Right cardiac atrium (tissue), 5 donors: Measurements from ENCODE around the gene FMO4. TPM values are rescaled to one million over a fixed set of nuclear protein-coding genes. Genes with fewer than 3 reads are reported as not detected.
"Not testable (repeated sequence)": the region's sequence is repeated elsewhere in the genome, so short reads cannot be mapped to it uniquely, and the experiment has no call there.

ENCODE experiments used
- ATAC-seq, 2 donors: fragments of 200-7000 bp; cut with Tn5 transposase; one replicate each; pipeline versions ENCODE4 v1.8.0 to v1.9.1; 2020; ENCODE audit warnings: moderate library complexity in 2 of 2, mild to moderate bottlenecking in 1 of 2
- DNase-seq, 3 donors: peaks; one replicate each; pipeline ENCODE4 v3.0.0-alpha.2; 2020
- H3K27ac ChIP-seq: one replicate; pipeline ENCODE4 v1.5.1; 2013; ENCODE audit warnings: mild to moderate bottlenecking, low read length, control low read depth, moderate library complexity
- H3K27me3 ChIP-seq: one replicate; pipeline ENCODE4 v1.6.1; 2013; ENCODE audit not compliant: control insufficient read depth, insufficient read depth
- H3K4me1 ChIP-seq: one replicate; pipeline ENCODE4 v1.6.1; 2013; ENCODE audit warnings: low read length; ENCODE audit not compliant: control insufficient read depth, insufficient read depth
- H3K4me3 ChIP-seq: one replicate; pipeline ENCODE4 v1.5.1; 2013; ENCODE audit warnings: low read length, control low read depth
- H3K9me3 ChIP-seq: one replicate; pipeline ENCODE4 v1.6.1; 2013; ENCODE audit warnings: low read length; ENCODE audit not compliant: control insufficient read depth
- WGBS: extraction: QIAGEN DNeasy Blood & Tissue Kit; methylation state at CpG from one replicate; pipeline ENCODE4 v1.1.7; 2013; 5-methylcytosine and 5-hydroxymethylcytosine counted together
- intact Hi-C, 4 donors: fragments of 100-400 bp; cut with DNase I; formaldehyde crosslinking; loops; one replicate each; pipeline versions ENCODE4 v1.11.0 to v1.14.0; 2022 to 2023
- polyA plus RNA-seq: library from polyadenylated mRNA; stranded (reverse); fragments of 200-250 nt; gene quantifications from one replicate; pipeline ENCODE4 v1.2.3, GENCODE V29; 2013
- total RNA-seq, 4 donors: library from RNA; stranded (reverse); fragmentation: NEBNext Ultra II Directional; extraction: Animal tissue kit (Norgen Biotek cat#: 25700); gene quantifications; one replicate each; pipeline ENCODE4 v1.2.1, GENCODE V29; 2021
- donor health status: healthy with polysubstance abuse.
- donor health status: DM: no; HTN: yes; CAD: no.
- donor health status: DM: no; HTN: no; CAD: no.
- donor health status: DM: no; HTN: yes; CAD: no; lungs with severe emphysema.
- donor health status: DM: yes; HTN: yes; CAD: no.

The FMO4 gene
- total and polyA plus RNA-seq, 5 donors: 2.8 to 6.3 (median 4.6) TPM

DNA sequence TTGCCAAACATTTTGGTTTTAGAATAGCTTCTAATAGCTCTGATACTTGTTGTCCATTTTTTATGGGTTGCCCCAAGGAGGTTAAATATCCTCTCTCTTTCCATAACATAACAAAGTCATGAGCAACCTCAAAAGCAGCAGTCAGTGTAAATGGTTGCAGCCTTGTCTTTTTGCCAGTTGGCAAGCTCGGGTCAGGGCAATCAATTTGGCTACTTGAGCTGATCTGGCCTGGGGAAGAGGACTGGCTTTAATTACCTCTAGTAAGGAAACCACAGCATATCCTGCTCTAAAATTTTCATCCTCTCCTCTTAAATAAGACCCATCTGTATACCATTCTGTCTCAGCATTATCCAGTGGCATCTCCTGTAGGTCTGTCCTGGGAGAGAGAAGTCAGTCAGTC lies 21.2 kb upstream of the FMO4 start:
- H3K4me3 ChIP-seq: no peak overlapping the region
- no peak for ATAC-seq
- no peaks in the 10 kb centered on the region for H3K9me3 ChIP-seq

DNA sequence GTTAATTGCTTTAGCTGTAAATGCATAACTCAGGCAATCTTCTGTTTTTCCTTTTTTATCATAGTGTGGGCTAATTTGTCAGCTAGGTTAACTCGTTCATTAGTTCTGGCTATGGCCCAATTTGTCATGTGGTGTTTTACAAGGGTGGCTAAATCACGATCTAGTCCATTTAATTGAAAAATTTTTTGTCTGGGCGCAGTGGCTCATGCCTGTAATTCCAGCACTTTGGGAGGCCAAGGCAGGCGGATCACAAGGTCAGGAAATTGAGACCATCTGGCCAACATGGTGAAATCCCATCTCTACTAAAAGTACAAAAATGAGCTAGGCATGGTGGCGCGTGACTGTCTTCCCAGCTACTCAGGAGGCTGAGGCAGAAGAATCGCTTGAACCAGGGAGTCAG lies 18.6 kb upstream of the FMO4 start:
- H3K4me1 ChIP-seq, H3K27me3 ChIP-seq, ATAC-seq, intact Hi-C loops, H3K27ac ChIP-seq, H3K4me3 ChIP-seq, DNase-seq, H3K9me3 ChIP-seq: not testable (repeated sequence)
- 83% methylated on average over 7 of the region's 7 CpGs for WGBS

More for the DNA sequence above, 21.2 kb upstream of the FMO4 start:
- no peak overlapping the region for H3K27ac ChIP-seq
- H3K27me3 ChIP-seq: no peaks in the 10 kb centered on the region
- intact Hi-C loops: no loop called here
- H3K4me1 ChIP-seq: no peaks in the 10 kb centered on the region
- WGBS: 64% methylated on average over 1 of the region's 1 CpG
- no peak for DNase-seq

DNA sequence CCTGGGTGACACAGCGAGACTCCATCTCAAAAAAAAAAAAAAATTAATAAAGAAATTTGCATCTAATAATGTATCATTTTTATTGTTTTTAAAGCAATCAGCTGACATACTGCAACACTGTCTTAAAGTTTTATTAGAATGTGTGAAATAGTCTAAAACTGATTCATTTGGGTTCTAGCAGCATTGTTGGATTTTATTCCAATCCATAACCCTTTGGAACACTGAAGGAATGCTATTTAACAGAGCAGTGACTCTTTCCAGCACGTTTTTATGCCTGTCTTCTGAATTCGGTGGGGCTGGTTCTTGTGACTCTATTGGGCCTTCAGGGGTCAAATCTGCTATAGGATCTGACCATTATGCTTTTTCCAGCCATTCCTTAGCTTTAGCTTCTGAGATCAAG lies 18.2 kb upstream of the FMO4 start:
- ATAC-seq (no peak), DNase-seq (no peak)
- intact Hi-C loops: no loop called here
- WGBS: 86% methylated on average over 3 of the region's 3 CpGs
- H3K9me3 ChIP-seq: peaks cover 3% of the 10 kb centered on the region
- no peak overlapping the region for H3K27ac ChIP-seq
- H3K4me1 ChIP-seq: no peaks in the 10 kb centered on the region
- no peak overlapping the region for H3K4me3 ChIP-seq
- no peaks in the 10 kb centered on the region for H3K27me3 ChIP-seq

DNA sequence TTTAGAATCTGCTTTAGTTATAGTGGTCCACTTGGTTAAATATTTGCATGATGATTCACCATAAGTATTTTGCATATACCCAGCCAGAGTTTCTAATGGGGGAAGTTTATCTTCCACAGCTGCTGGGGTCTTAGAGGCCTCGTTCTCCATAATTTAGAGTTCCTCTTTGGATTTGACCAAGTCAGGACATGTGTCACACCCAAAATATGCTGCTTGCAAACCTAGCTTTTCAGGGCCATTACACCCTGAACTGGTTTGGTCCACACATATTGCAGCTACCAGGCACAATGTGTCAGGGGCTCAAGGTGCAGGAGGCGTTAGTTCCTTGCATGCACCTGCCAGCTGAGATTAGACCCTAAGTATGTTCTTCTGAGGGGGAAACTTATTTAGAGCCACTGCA lies 17.1 kb upstream of the FMO4 start:
- no peaks in the 10 kb centered on the region for H3K27me3 ChIP-seq
- peaks cover 3% of the 10 kb centered on the region for H3K9me3 ChIP-seq
- no peak overlapping the region for H3K27ac ChIP-seq
- H3K4me3 ChIP-seq: no peak overlapping the region
- ATAC-seq (no peak), DNase-seq (no peak)
- intact Hi-C loops: no loop called here
- no peaks in the 10 kb centered on the region for H3K4me1 ChIP-seq
- WGBS: 79% methylated on average over 2 of the region's 2 CpGs

DNA sequence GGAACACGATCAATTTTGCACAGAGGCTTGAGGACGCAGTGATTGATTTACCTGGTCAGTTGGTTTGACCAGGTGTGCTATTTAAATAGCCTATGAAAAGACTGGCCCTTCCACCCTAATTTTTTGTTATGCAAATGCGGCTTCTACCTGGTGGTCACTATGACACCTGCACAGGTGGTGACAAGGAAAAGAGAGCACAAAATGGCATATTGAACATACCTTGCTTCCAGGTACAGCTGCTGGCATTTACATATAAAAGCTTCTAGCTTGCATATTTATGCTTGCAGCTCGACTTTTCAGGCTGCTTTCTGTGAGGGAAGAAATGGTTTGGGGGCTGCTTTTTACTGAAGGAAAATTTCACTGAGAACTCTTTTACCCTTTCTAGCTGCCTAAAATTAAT lies 15.3 kb upstream of the FMO4 start:
- H3K4me3 ChIP-seq: no peak overlapping the region
- intact Hi-C loops: no loop called here
- no peak for DNase-seq
- no peak overlapping the region for H3K27ac ChIP-seq
- H3K4me1 ChIP-seq: no peaks in the 10 kb centered on the region
- peaks cover 3% of the 10 kb centered on the region for H3K9me3 ChIP-seq
- WGBS: 76% methylated on average over 4 of the region's 4 CpGs
- ATAC-seq: no peak
- no peaks in the 10 kb centered on the region for H3K27me3 ChIP-seq

DNA sequence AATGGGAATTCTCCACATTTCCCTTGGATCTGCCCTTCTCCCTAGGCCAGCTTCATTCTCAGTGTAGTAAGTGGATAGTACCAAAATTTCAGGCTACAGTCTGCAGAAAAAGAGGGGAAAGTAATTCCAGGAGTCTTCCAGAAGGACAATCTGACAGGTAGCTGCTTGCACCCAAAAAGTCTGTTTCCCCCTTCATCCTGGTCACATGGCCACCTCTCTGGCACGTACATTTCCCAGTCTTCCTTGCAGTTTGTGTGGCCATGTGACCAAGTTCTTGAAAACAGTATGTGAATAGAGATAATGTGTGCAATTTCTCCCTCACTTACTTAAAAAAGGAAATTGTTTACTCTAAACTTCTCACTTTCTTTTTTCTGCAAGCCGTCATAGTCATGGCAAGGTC lies 14.6 kb upstream of the FMO4 start:
- intact Hi-C loops: no loop called here
- DNase-seq (no peak), ATAC-seq (no peak)
- H3K4me1 ChIP-seq: no peaks in the 10 kb centered on the region
- no peaks in the 10 kb centered on the region for H3K27me3 ChIP-seq
- WGBS: 73% methylated on average over 2 of the region's 2 CpGs
- H3K27ac ChIP-seq: no peak overlapping the region
- H3K4me3 ChIP-seq: no peak overlapping the region
- peaks cover 3% of the 10 kb centered on the region for H3K9me3 ChIP-seq

DNA sequence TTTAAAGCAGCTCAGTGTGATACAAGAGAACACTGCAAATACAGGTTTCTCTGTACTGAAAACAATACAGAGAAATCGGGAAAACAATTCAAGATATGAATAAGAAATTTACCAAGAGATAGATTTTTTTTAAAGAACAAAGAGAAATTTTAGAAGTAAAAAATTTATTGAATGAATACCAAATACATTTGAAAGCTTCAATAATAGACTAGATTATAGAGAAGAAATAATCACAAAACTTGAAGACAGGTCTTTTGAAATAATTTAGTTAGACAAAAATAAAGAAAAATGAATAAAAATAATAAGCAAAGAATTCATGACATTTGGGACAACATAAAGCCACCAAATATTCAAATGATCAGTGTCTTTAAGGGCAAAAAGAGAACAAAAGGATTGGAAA lies 13.6 kb upstream of the FMO4 start:
- intact Hi-C loops: no loop called here
- no peak for ATAC-seq

DNA sequence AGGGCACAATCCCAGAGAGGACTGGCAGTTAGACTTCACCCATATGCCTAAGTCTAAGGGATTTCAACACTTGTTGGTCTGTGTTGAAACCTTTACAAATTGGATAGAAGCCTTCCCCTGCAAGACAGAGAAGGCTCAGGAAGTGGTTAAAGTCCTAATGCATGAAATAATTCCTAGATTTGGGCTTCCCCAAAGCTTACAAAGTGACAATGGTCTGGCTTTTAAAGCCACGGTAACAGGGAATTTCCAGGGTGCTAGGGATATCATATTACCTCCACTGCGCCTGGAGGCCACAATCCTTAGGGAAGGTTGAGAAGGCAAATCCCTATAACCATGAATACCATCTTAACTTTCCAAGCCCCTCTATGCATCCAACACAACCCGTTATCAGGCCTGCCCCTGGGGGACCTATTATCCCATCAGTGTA lies 3.3 kb upstream of the FMO4 start:
- DNase-seq (no peak), ATAC-seq (no peak)
- Histone ChIP-seq H3K27ac (no peak overlapping the region), H3K4me3 (no peak overlapping the region), H3K27me3 (no peaks in the 10 kb centered on the region), H3K9me3 (no peaks in the 10 kb centered on the region), H3K4me1 (no peaks in the 10 kb centered on the region)
- intact Hi-C loops: loop anchor here in 3 of 4 donors (5.0 to 10.0 kb wide), 3 partner anchors 58 to 226 kb away; partner anchors contain the start of gene FMO1 (in 2 of the 3)
- WGBS: 55% methylated on average over 3 of the region's 3 CpGs

More for the DNA sequence above, 13.6 kb upstream of the FMO4 start:
- Histone ChIP-seq H3K4me1 (no peaks in the 10 kb centered on the region), H3K27me3 (no peaks in the 10 kb centered on the region), H3K27ac (no peak overlapping the region), H3K4me3 (no peak overlapping the region), H3K9me3 (peaks cover 3% of the 10 kb centered on the region)
- 92% methylated on average over 1 of the region's 1 CpG for WGBS
- DNase-seq: no peak

DNA sequence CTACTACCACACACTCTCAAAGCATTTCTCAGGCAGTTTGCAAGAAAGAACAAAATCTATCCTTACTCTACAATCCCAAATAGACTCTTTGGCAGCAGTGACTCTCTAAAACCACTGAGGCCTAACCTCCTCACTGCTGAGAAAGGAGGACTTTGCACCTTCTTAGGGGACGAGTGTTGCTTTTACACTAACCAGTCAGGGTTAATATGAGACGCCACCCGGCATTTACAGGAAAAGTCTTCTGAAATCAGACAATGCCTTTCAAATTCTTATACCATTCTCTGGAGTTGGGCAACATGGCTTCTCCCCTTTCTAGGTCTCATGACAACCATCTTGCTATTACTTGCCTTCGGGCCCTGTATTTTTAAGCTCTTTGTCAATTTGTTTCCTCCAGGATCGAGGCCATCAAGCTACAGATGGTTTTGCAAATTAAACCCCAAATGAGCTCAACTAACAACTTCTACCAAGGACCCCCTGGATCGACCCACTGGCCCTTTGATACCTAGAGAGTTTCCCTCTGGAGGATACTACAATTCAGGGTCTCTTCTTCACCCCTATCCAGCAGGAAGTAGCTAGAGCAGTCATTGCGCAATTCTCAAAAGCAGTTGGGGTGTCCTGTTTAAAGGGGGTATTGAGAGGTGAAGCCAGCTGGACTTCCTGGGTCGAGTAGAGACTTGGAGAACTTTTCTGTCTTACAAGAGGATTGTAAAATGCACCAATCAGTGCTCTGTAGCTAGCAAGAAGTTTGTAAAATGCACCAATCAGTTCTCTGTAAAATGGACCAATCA lies 2.0 kb upstream of the FMO4 start:
- 85% methylated on average over 8 of the region's 8 CpGs for WGBS
- DNase-seq: no peak
- Histone ChIP-seq H3K4me1 (no peaks in the 10 kb centered on the region), H3K9me3 (no peaks in the 10 kb centered on the region), H3K4me3 (no peak overlapping the region), H3K27ac (no peak overlapping the region), H3K27me3 (no peaks in the 10 kb centered on the region)
- no peak for ATAC-seq
- intact Hi-C loops: loop anchor here in 3 of 4 donors (5.0 to 10.0 kb wide), 3 partner anchors 60 to 227 kb away; partner anchors contain the start of gene FMO1 (in 2 of the 3)

DNA sequence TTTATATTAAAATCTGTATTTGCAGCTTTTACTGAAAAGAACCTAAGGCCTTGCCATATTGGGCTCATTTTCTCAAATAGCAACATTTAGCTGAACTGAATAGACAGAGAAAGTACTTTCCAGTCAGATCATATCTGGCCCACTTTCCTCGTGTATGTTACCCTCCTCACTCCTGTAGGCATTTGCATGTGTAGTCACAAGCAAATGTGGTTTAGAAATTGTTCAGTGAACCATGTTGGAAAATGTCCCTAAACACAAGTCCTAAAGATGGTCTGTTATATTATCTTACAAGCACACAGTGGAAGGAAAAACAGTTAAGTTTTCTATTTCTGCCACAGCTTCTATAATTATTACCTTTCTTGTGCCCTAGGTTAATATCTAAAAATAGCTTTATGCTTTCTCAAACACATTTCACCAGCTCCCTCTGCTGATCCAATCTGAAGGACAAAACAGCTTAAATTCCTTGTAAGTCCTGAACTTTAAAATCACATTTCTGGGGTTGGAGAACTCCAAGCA lies 606 bp upstream of the FMO4 start:
- H3K4me1 ChIP-seq: no peaks in the 10 kb centered on the region
- 3% methylated on average over 1 of the region's 1 CpG for WGBS
- intact Hi-C loops: loop anchor here in 3 of 4 donors (5.0 to 10.0 kb wide), 3 partner anchors 61 to 229 kb away; partner anchors contain the start of gene FMO1 (in 2 of the 3)
- ATAC-seq: no peak
- no peaks in the 10 kb centered on the region for H3K9me3 ChIP-seq
- H3K4me3 ChIP-seq: no peak overlapping the region
- no peak overlapping the region for H3K27ac ChIP-seq
- H3K27me3 ChIP-seq: no peaks in the 10 kb centered on the region
- DNase-seq: no peak

DNA sequence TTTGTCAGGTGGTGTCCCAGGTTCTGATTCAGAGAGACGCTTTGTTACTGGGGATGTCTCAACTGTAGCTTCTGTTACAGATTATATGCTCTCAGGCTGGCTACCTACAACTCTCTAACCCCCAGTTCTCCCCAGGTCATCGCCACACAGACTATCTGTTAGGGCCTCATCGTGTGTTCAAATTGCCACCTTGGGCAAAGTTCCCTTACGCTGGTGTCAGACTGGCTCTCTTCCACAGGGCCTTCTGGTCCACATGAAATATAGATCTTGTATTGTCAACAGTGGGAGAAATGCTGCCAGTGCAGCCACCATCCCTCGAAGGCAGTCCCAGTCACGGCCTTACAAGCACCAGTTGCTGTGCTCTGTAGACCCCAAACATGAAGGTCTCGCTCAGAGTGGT lies 15.3 kb downstream of the FMO4 start:
- H3K4me3 ChIP-seq: no peak overlapping the region

More for the DNA sequence above, 15.3 kb downstream of the FMO4 start:
- intact Hi-C loops: no loop called here
- Histone ChIP-seq H3K4me1 (peaks cover 1% of the 10 kb centered on the region), H3K27ac (no peak overlapping the region), H3K9me3 (no peaks in the 10 kb centered on the region), H3K27me3 (no peaks in the 10 kb centered on the region)
- DNase-seq (no peak), ATAC-seq (no peak)
- 92% methylated on average over 7 of the region's 7 CpGs for WGBS
